Neuronal stem cell (in vitro differentiated cells): ENCODE measurements around the gene TMEM132D.

Experiments
- DNase-seq: peaks from one replicate; pipeline ENCODE4 v3.0.0-alpha.2; 2013; ENCODE audit warnings: low spot score
- H2AFZ ChIP-seq: one replicate; pipeline ENCODE4 v1.6.1; 2013; ENCODE audit warnings: mild to moderate bottlenecking, low read length, inconsistent platforms
- H2AK5ac ChIP-seq: 2 replicates; pipeline ENCODE4 v1.6.1; 2013; ENCODE audit warnings: low read depth, mild to moderate bottlenecking, inconsistent platforms, low read length, moderate library complexity, mixed read lengths
- H2BK120ac ChIP-seq: 2 replicates; pipeline ENCODE4 v1.6.1; 2013; ENCODE audit warnings: low read depth, mild to moderate bottlenecking, inconsistent platforms, low read length, moderate library complexity, mixed read lengths
- H2BK12ac ChIP-seq: one replicate; pipeline ENCODE4 v1.6.1; 2013; ENCODE audit warnings: low read length, inconsistent platforms
- H2BK15ac ChIP-seq: 2 replicates; pipeline ENCODE4 v1.6.1; 2013; ENCODE audit warnings: mild to moderate bottlenecking, low read length, inconsistent platforms, mixed read lengths
- H2BK5ac ChIP-seq: one replicate; pipeline ENCODE4 v1.6.1; 2013; ENCODE audit warnings: inconsistent platforms, mild to moderate bottlenecking, low read length, moderate library complexity
- H3K14ac ChIP-seq: one replicate; pipeline ENCODE4 v1.6.1; 2013; ENCODE audit warnings: low read length, inconsistent platforms
- H3K18ac ChIP-seq: 2 replicates; pipeline ENCODE4 v1.6.1; 2013; ENCODE audit warnings: low read length, inconsistent platforms
- H3K23ac ChIP-seq: 2 replicates; pipeline ENCODE4 v1.6.1; 2013; ENCODE audit warnings: low read depth, mild to moderate bottlenecking, mixed read lengths, low read length, inconsistent platforms; ENCODE audit not compliant: poor library complexity
- H3K27ac ChIP-seq: replicated peaks from 3 replicates; pipeline ENCODE4 v1.5.1; 2013; ENCODE audit warnings: low read length, inconsistent platforms
- H3K27me3 ChIP-seq, 3 experiments: 2 replicates each; pipeline ENCODE4 v1.6.1; 2013; ENCODE audit warnings: low read length in 3 of 3, mild to moderate bottlenecking in 2 of 3, inconsistent platforms in 1 of 3, low read depth in 1 of 3, mixed read lengths in 1 of 3, moderate library complexity in 1 of 3; ENCODE audit not compliant: control insufficient read depth in 3 of 3, insufficient read depth in 3 of 3
- H3K36me3 ChIP-seq, 2 donors: replicated peaks in 1 of 2; 2 replicates each; pipeline ENCODE4 v1.6.1; 2013; ENCODE audit warnings: low read length in 2 of 2; ENCODE audit not compliant: control insufficient read depth in 2 of 2, insufficient read depth in 2 of 2
- H3K4ac ChIP-seq: 2 replicates; pipeline ENCODE4 v1.6.1; 2013; ENCODE audit warnings: inconsistent platforms, mild to moderate bottlenecking, low read length, moderate library complexity
- H3K4me1 ChIP-seq, 2 donors: 1 replicate in 1 of 2; 2 replicates in 1 of 2; pipeline ENCODE4 v1.6.1; 2013; ENCODE audit warnings: low read length in 2 of 2, low read depth in 1 of 2; ENCODE audit not compliant: control insufficient read depth in 2 of 2, insufficient read depth in 1 of 2
- H3K4me2 ChIP-seq: one replicate; pipeline ENCODE4 v1.6.1; 2013; ENCODE audit warnings: mild to moderate bottlenecking, low read length, inconsistent platforms; ENCODE audit not compliant: insufficient read depth, poor library complexity, severe bottlenecking
- H3K4me3 ChIP-seq, 2 donors: 2 replicates each; pipeline ENCODE4 v1.5.1; 2013; ENCODE audit warnings: low read length in 2 of 2, mild to moderate bottlenecking in 2 of 2, inconsistent platforms in 1 of 2, moderate library complexity in 1 of 2
- H3K79me1 ChIP-seq: one replicate; pipeline ENCODE4 v1.6.1; 2013; ENCODE audit warnings: low read depth, mild to moderate bottlenecking, inconsistent platforms, low read length, moderate library complexity
- H3K9ac ChIP-seq: one replicate; pipeline ENCODE4 v1.6.1; 2013; ENCODE audit warnings: mild to moderate bottlenecking, low read depth, low read length, inconsistent platforms; ENCODE audit not compliant: poor library complexity
- H3K9me3 ChIP-seq, 2 donors: replicated peaks in 1 of 2; 2 replicates each; pipeline versions ENCODE3 to v1.6.1; 2013; ENCODE audit warnings: low read length in 2 of 2, mild to moderate bottlenecking in 2 of 2, inconsistent platforms in 1 of 2, low read depth in 1 of 2, mixed read lengths in 1 of 2, moderate library complexity in 1 of 2; ENCODE audit not compliant: control insufficient read depth in 2 of 2, insufficient read depth in 1 of 2
- H4K8ac ChIP-seq: one replicate; pipeline ENCODE4 v1.6.1; 2013; ENCODE audit warnings: low read depth, mild to moderate bottlenecking, inconsistent platforms, low read length, moderate library complexity
- H4K91ac ChIP-seq: one replicate; pipeline ENCODE4 v1.6.1; 2013; ENCODE audit warnings: low read length, low read depth, mild to moderate bottlenecking, inconsistent platforms; ENCODE audit not compliant: poor library complexity
- WGBS, 2 donors: extraction: QIAGEN DNeasy Blood & Tissue Kit; methylation state at CpG; one replicate each; pipeline ENCODE4 v1.1.7; 2013; ENCODE audit warnings: missing lambda C conversion rate in 2 of 2, mixed read lengths in 1 of 2; ENCODE audit not compliant: insufficient read length in 2 of 2, insufficient replicate concordance in 1 of 2; ENCODE audit errors: extremely low coverage in 2 of 2; 5-methylcytosine and 5-hydroxymethylcytosine counted together

TMEM132D gene

GRCh38 chr12:129570796-129571400, 332.9 kb downstream of the TMEM132D start:
- no peak overlapping the region for H3K4me3 ChIP-seq
- no peak overlapping the region for H2BK12ac ChIP-seq
- no peak overlapping the region for H4K8ac ChIP-seq
- DNase-seq = no peak
- no peak overlapping the region for H3K18ac ChIP-seq
- WGBS, 2 donors = no CpG with 5 or more reads among the region's 12 CpGs
- H3K4me2 ChIP-seq = no peak overlapping the region
- H2BK5ac ChIP-seq = no peak overlapping the region
- H3K79me1 ChIP-seq = no peaks in the 10 kb centered on the region
- H3K23ac ChIP-seq = no peak overlapping the region
- H3K14ac ChIP-seq = no peak overlapping the region
- H2AFZ ChIP-seq = no peak overlapping the region
- no peak overlapping the region for H3K27ac ChIP-seq
- H3K9ac ChIP-seq = no peak overlapping the region
- no peaks in the 10 kb centered on the region for H3K36me3 ChIP-seq
- H2AK5ac ChIP-seq = no peak overlapping the region
- H3K27me3 ChIP-seq = no peaks in the 10 kb centered on the region
- H2BK15ac ChIP-seq = no peak overlapping the region
- H4K91ac ChIP-seq = no peak overlapping the region
- no peaks in the 10 kb centered on the region for H3K4me1 ChIP-seq
- no peak overlapping the region for H2BK120ac ChIP-seq
- H3K4ac ChIP-seq = no peak overlapping the region
- no peaks in the 10 kb centered on the region for H3K9me3 ChIP-seq

- WGBS, 2 donors = no CpG with 5 or more reads among the region's 5 CpGs
- Histone ChIP-seq H3K9ac (no peak overlapping the region), H2AK5ac (no peak overlapping the region), H3K36me3 (no peaks in the 10 kb centered on the region), H2BK5ac (no peak overlapping the region), H3K4me2 (no peak overlapping the region), H2BK15ac (no peak overlapping the region), H3K9me3 (peaks cover 0 to 3% of the 10 kb centered on the region in 2 donors), H3K4me3 (no peak overlapping the region), H3K18ac (no peak overlapping the region), H3K79me1 (no peaks in the 10 kb centered on the region), H3K4ac (no peak overlapping the region), H3K23ac (no peak overlapping the region), H2BK120ac (no peak overlapping the region), H3K4me1 (no peaks in the 10 kb centered on the region), H3K14ac (no peak overlapping the region), H2BK12ac (no peak overlapping the region), H3K27me3 (no peaks in the 10 kb centered on the region), H3K27ac (no peak overlapping the region), H2AFZ (no peak overlapping the region), H4K91ac (no peak overlapping the region), H4K8ac (no peak overlapping the region)
- no peak for DNase-seq
Measured at GRCh38 chr12:129566800-129567199, 337.0 kb downstream of the TMEM132D start.

GRCh38 chr12:129564768-129565167, 339.1 kb downstream of the TMEM132D start:
- H2AFZ ChIP-seq = no peak overlapping the region
- no peak overlapping the region for H2BK5ac ChIP-seq
- H3K9me3 ChIP-seq = peaks cover 0 to 3% of the 10 kb centered on the region in 2 donors
- H3K4me3 ChIP-seq = no peak overlapping the region
- no peak overlapping the region for H3K9ac ChIP-seq
- no peak overlapping the region for H2BK12ac ChIP-seq
- H2BK15ac ChIP-seq = no peak overlapping the region
- H3K4me2 ChIP-seq = no peak overlapping the region
- no peaks in the 10 kb centered on the region for H3K27me3 ChIP-seq
- H4K91ac ChIP-seq = no peak overlapping the region
- H3K23ac ChIP-seq = no peak overlapping the region
- H3K36me3 ChIP-seq = no peaks in the 10 kb centered on the region
- no peaks in the 10 kb centered on the region for H3K79me1 ChIP-seq
- no peak overlapping the region for H3K14ac ChIP-seq
- WGBS, 2 donors = no CpG with 5 or more reads among the region's 2 CpGs
- no peak overlapping the region for H4K8ac ChIP-seq
- no peak overlapping the region for H2BK120ac ChIP-seq
- no peak overlapping the region for H2AK5ac ChIP-seq
- no peak for DNase-seq
- no peaks in the 10 kb centered on the region for H3K4me1 ChIP-seq
- H3K4ac ChIP-seq = no peak overlapping the region
- H3K18ac ChIP-seq = no peak overlapping the region
- no peak overlapping the region for H3K27ac ChIP-seq

GRCh38 chr12:129563266-129563665, 340.6 kb downstream of the TMEM132D start:
- no peak overlapping the region for H3K4me2 ChIP-seq
- no peak overlapping the region for H4K91ac ChIP-seq
- no peak overlapping the region for H3K23ac ChIP-seq
- H3K4ac ChIP-seq = no peak overlapping the region
- H3K9me3 ChIP-seq = peaks cover 0 to 3% of the 10 kb centered on the region in 2 donors
- no peak overlapping the region for H3K4me3 ChIP-seq
- H3K14ac ChIP-seq = no peak overlapping the region
- H2AFZ ChIP-seq = no peak overlapping the region
- H2AK5ac ChIP-seq = no peak overlapping the region
- H4K8ac ChIP-seq = no peak overlapping the region
- no peak overlapping the region for H3K18ac ChIP-seq
- H2BK12ac ChIP-seq = no peak overlapping the region
- DNase-seq = no peak
- no CpG with 5 or more reads among the region's 2 CpGs for WGBS, 2 donors
- no peaks in the 10 kb centered on the region for H3K36me3 ChIP-seq
- no peak overlapping the region for H2BK5ac ChIP-seq
- H3K9ac ChIP-seq = no peak overlapping the region
- no peak overlapping the region for H2BK15ac ChIP-seq
- no peaks in the 10 kb centered on the region for H3K4me1 ChIP-seq
- H2BK120ac ChIP-seq = no peak overlapping the region
- H3K79me1 ChIP-seq = no peaks in the 10 kb centered on the region
- H3K27ac ChIP-seq = no peak overlapping the region
- no peaks in the 10 kb centered on the region for H3K27me3 ChIP-seq
